Mammary epithelial cell (primary cell): Measurements from ENCODE around the gene MXD3.

Source experiments
- CTCF ChIP-seq, 2 donors: IDR thresholded peaks in 1 of 2; conservative IDR thresholded peaks in 1 of 2; 2 replicates each; pipeline ENCODE4 v1.5.1; 2011 to 2012; ENCODE audit warnings: inconsistent platforms in 2 of 2, low read length in 2 of 2, mild to moderate bottlenecking in 2 of 2, control low read depth in 1 of 2, low read depth in 1 of 2; ENCODE audit not compliant: insufficient read depth in 1 of 2; ENCODE audit errors: extremely low read depth in 1 of 2
- EZH2 ChIP-seq: IDR thresholded peaks from 2 replicates; pipeline ENCODE4 v1.6.1; 2012; ENCODE audit warnings: low read length, inconsistent platforms, borderline replicate concordance

- TF ChIP-seq CTCF (conservative IDR thresholded peaks at IDR 0.05 in 1 of 2, IDR thresholded peaks at IDR 0.05 in 1 of 2; ENCODE audit: extremely low read depth in 1 of 2, insufficient read depth in 1 of 2, low read depth in 1 of 2, low read length in 2 of 2): no peak
- no peak for TF ChIP-seq EZH2
Observed at GRCh38 chr5:177310332-177310731, 1.4 kb downstream of the MXD3 start.
